Trophoblast cell (in vitro differentiated cells and primary cell): ENCODE measurements around the gene VCAN.
A peak's percentile ranks its signal among the peaks of the same experiment; 100 is the strongest.

Source experiments
- DNase-seq, 2 donors: peaks; one replicate each; pipeline ENCODE4 v3.0.0-alpha.2; 2016
- H2AFZ ChIP-seq: 2 replicates; pipeline ENCODE4 v1.6.1; 2013; ENCODE audit warnings: low read length, moderate library complexity, mild to moderate bottlenecking; ENCODE audit not compliant: insufficient read depth, poor library complexity
- H2AK5ac ChIP-seq: 2 replicates; pipeline ENCODE4 v1.6.1; 2013; ENCODE audit warnings: mild to moderate bottlenecking, low read length
- H2BK120ac ChIP-seq: 2 replicates; pipeline ENCODE4 v1.6.1; 2013; ENCODE audit warnings: low read length, mild to moderate bottlenecking, moderate library complexity; ENCODE audit not compliant: insufficient read depth, poor library complexity
- H2BK12ac ChIP-seq: 2 replicates; pipeline ENCODE4 v1.6.1; 2013; ENCODE audit warnings: mild to moderate bottlenecking, low read length, moderate library complexity
- H2BK5ac ChIP-seq: 2 replicates; pipeline ENCODE4 v1.6.1; 2013; ENCODE audit warnings: low read length, low read depth, moderate library complexity, mild to moderate bottlenecking; ENCODE audit not compliant: poor library complexity
- H3K14ac ChIP-seq: 2 replicates; pipeline ENCODE4 v1.6.1; 2013; ENCODE audit warnings: mild to moderate bottlenecking, low read length
- H3K18ac ChIP-seq: 2 replicates; pipeline ENCODE4 v1.6.1; 2013; ENCODE audit warnings: mild to moderate bottlenecking, low read length
- H3K23ac ChIP-seq: 2 replicates; pipeline ENCODE4 v1.6.1; 2013; ENCODE audit warnings: low read length
- H3K27ac ChIP-seq: 2 replicates; pipeline ENCODE4 v1.5.1; 2013; ENCODE audit warnings: low read depth, mild to moderate bottlenecking, inconsistent platforms, low read length, moderate library complexity
- H3K27me3 ChIP-seq: 2 replicates; pipeline ENCODE4 v1.6.1; 2013; ENCODE audit warnings: inconsistent platforms, mild to moderate bottlenecking, low read length, moderate library complexity; ENCODE audit not compliant: insufficient read depth
- H3K36me3 ChIP-seq, 2 experiments: 1 replicate in 1 of 2; 2 replicates in 1 of 2; pipeline ENCODE4 v1.6.1; 2013; ENCODE audit warnings: low read length in 2 of 2, mild to moderate bottlenecking in 2 of 2, moderate library complexity in 1 of 2; ENCODE audit not compliant: insufficient read depth in 2 of 2, control insufficient read depth in 1 of 2
- H3K4ac ChIP-seq: 2 replicates; pipeline ENCODE4 v1.6.1; 2013; ENCODE audit warnings: low read depth, mild to moderate bottlenecking, low read length, moderate library complexity
- H3K4me1 ChIP-seq, 2 experiments: 1 replicate in 1 of 2; 2 replicates in 1 of 2; pipeline ENCODE4 v1.6.1; 2013; ENCODE audit warnings: low read length in 2 of 2, mild to moderate bottlenecking in 2 of 2, moderate library complexity in 1 of 2; ENCODE audit not compliant: insufficient read depth in 2 of 2, control insufficient read depth in 1 of 2
- H3K4me2 ChIP-seq: 2 replicates; pipeline ENCODE4 v1.6.1; 2013; ENCODE audit warnings: inconsistent platforms, mild to moderate bottlenecking, low read length, moderate library complexity
- H3K4me3 ChIP-seq: 2 replicates; pipeline ENCODE4 v1.5.1; 2013; ENCODE audit warnings: mild to moderate bottlenecking, low read depth, low read length, inconsistent platforms
- H3K79me1 ChIP-seq: one replicate; pipeline ENCODE4 v1.6.1; 2013; ENCODE audit warnings: low read length
- H3K79me2 ChIP-seq: 2 replicates; pipeline ENCODE4 v1.6.1; 2013; ENCODE audit warnings: low read length, mild to moderate bottlenecking; ENCODE audit not compliant: control insufficient read depth, insufficient read depth, poor library complexity
- H3K9ac ChIP-seq: 2 replicates; pipeline ENCODE4 v1.6.1; 2013; ENCODE audit warnings: mild to moderate bottlenecking, low read length
- H3K9me3 ChIP-seq: 2 replicates; pipeline ENCODE4 v1.6.1; 2013; ENCODE audit warnings: low read depth, mild to moderate bottlenecking, control low read depth, inconsistent platforms, low read length; ENCODE audit not compliant: insufficient read depth
- H4K12ac ChIP-seq: 2 replicates; pipeline ENCODE4 v1.6.1; 2013; ENCODE audit warnings: low read depth, mild to moderate bottlenecking, low read length, moderate library complexity
- H4K8ac ChIP-seq: 2 replicates; pipeline ENCODE4 v1.6.1; 2013; ENCODE audit warnings: low read depth, mild to moderate bottlenecking, low read length, moderate library complexity
- H4K91ac ChIP-seq: one replicate; pipeline ENCODE4 v1.6.1; 2013; ENCODE audit warnings: low read depth, mild to moderate bottlenecking, low read length, moderate library complexity
- WGBS: extraction: QIAGEN DNeasy Blood & Tissue Kit; methylation state at CpG from one replicate; pipeline ENCODE4 v1.1.7; 2013; ENCODE audit warnings: missing lambda C conversion rate; ENCODE audit not compliant: insufficient read length, insufficient coverage; ENCODE audit errors: extremely low coverage; 5-methylcytosine and 5-hydroxymethylcytosine counted together

The VCAN gene

GRCh38 chr5:83512061-83512745, 40.7 kb downstream of the VCAN start:
- Histone ChIP-seq H3K18ac (no peak overlapping the region), H2BK5ac (no peak overlapping the region), H3K23ac (no peak overlapping the region), H3K9me3 (no peaks in the 10 kb centered on the region), H2BK12ac (no peak overlapping the region), H3K79me1 (peaks cover 2% of the 10 kb centered on the region), H4K8ac (no peak overlapping the region), H3K4me2 (no peak overlapping the region), H2AFZ (no peak overlapping the region), H3K4me3 (no peak overlapping the region), H2BK120ac (no peak overlapping the region), H3K4me1 (peaks cover 0 to 4% of the 10 kb centered on the region in 2 experiments), H3K4ac (no peak overlapping the region), H3K36me3 (no peaks in the 10 kb centered on the region), H4K91ac (no peak overlapping the region), H4K12ac (no peak overlapping the region), H3K27ac (no peak overlapping the region), H3K9ac (no peak overlapping the region), H3K27me3 (no peaks in the 10 kb centered on the region), H3K79me2 (no peaks in the 10 kb centered on the region), H2AK5ac (no peak overlapping the region), H3K14ac (no peak overlapping the region)
- no peak for DNase-seq
- no CpG with 5 or more reads among the region's 13 CpGs for WGBS

GRCh38 chr5:83513081-83513480, 41.5 kb downstream of the VCAN start:
- Histone ChIP-seq H3K27me3 (no peaks in the 10 kb centered on the region), H2BK12ac (no peak overlapping the region), H3K9me3 (no peaks in the 10 kb centered on the region), H3K4ac (no peak overlapping the region), H3K27ac (no peak overlapping the region), H2AK5ac (no peak overlapping the region), H3K4me2 (no peak overlapping the region), H3K9ac (no peak overlapping the region), H3K14ac (no peak overlapping the region), H3K18ac (no peak overlapping the region), H4K12ac (no peak overlapping the region), H2BK120ac (no peak overlapping the region), H3K36me3 (no peaks in the 10 kb centered on the region), H3K79me2 (no peaks in the 10 kb centered on the region), H2BK5ac (no peak overlapping the region), H3K79me1 (peaks cover 2% of the 10 kb centered on the region), H4K8ac (no peak overlapping the region), H3K23ac (no peak overlapping the region), H3K4me1 (peaks cover 0 to 3% of the 10 kb centered on the region in 2 experiments), H3K4me3 (no peak overlapping the region), H2AFZ (no peak overlapping the region), H4K91ac (no peak overlapping the region)
- WGBS, result no CpG with 5 or more reads among the region's 1 CpG
- no peak for DNase-seq

- H3K79me2 ChIP-seq, result no peaks in the 10 kb centered on the region
- H3K4me1 ChIP-seq, result peaks cover 0 to 3% of the 10 kb centered on the region in 2 experiments
- no peak overlapping the region for H2BK120ac ChIP-seq
- no peak overlapping the region for H4K91ac ChIP-seq
- no peak overlapping the region for H3K14ac ChIP-seq
- peak; percentile 4 to 56 for DNase-seq
- no peak overlapping the region for H3K4me3 ChIP-seq
- no peak overlapping the region for H2AK5ac ChIP-seq
- H3K9ac ChIP-seq, result no peak overlapping the region
- H2AFZ ChIP-seq, result no peak overlapping the region
- no peak overlapping the region for H3K27ac ChIP-seq
- no peak overlapping the region for H2BK12ac ChIP-seq
- no peak overlapping the region for H2BK5ac ChIP-seq
- no peaks in the 10 kb centered on the region for H3K36me3 ChIP-seq
- H3K18ac ChIP-seq, result no peak overlapping the region
- WGBS, result no CpG with 5 or more reads among the region's 3 CpGs
- H3K23ac ChIP-seq, result no peak overlapping the region
- peaks cover 2% of the 10 kb centered on the region for H3K79me1 ChIP-seq
- H3K4me2 ChIP-seq, result no peak overlapping the region
- no peak overlapping the region for H4K8ac ChIP-seq
- H4K12ac ChIP-seq, result no peak overlapping the region
- H3K9me3 ChIP-seq, result no peaks in the 10 kb centered on the region
- H3K27me3 ChIP-seq, result no peaks in the 10 kb centered on the region
- H3K4ac ChIP-seq, result no peak overlapping the region
These were observed 41.9 kb downstream of the VCAN start for GRCh38 chr5:83513491-83513890.

- Histone ChIP-seq H3K79me2 (no peaks in the 10 kb centered on the region), H2BK120ac (no peak overlapping the region), H3K4me3 (no peak overlapping the region), H3K4me1 (peaks cover 0 to 3% of the 10 kb centered on the region in 2 experiments), H3K14ac (no peak overlapping the region), H3K36me3 (no peaks in the 10 kb centered on the region), H2BK12ac (no peak overlapping the region), H2BK5ac (no peak overlapping the region), H3K4ac (no peak overlapping the region), H2AK5ac (no peak overlapping the region), H3K9me3 (no peaks in the 10 kb centered on the region), H3K4me2 (no peak overlapping the region), H3K9ac (no peak overlapping the region), H3K23ac (no peak overlapping the region), H4K8ac (no peak overlapping the region), H3K79me1 (peaks cover 2% of the 10 kb centered on the region), H3K18ac (no peak overlapping the region), H3K27ac (no peak overlapping the region), H3K27me3 (no peaks in the 10 kb centered on the region), H4K12ac (no peak overlapping the region), H2AFZ (no peak overlapping the region), H4K91ac (no peak overlapping the region)
- DNase-seq, result no peak
- no CpG with 5 or more reads among the region's 2 CpGs for WGBS
These were observed 44.8 kb downstream of the VCAN start for GRCh38 chr5:83516377-83516776.
